Lower lobe of right lung (tissue), 2 donors: ENCODE measurements around the gene EFNB3. TPM values are rescaled to one million over a fixed set of nuclear protein-coding genes. Genes with fewer than 3 reads are reported as not detected.
A peak's percentile ranks its signal among the peaks of the same experiment; 100 is the strongest.

Source experiments
- ATAC-seq, 2 donors: fragments of 200-7000 bp; cut with Tn5 transposase; one replicate each; pipeline ENCODE4 v1.9.1; 2020 to 2022; ENCODE audit warnings: mild to moderate bottlenecking in 2 of 2, moderate library complexity in 2 of 2
- DNase-seq: peaks from one replicate; pipeline ENCODE4 v3.0.0-alpha.2; 2020
- H3K27ac ChIP-seq: fragments of 200-600 bp; one replicate; pipeline ENCODE4 v1.8.0; 2022
- H3K27me3 ChIP-seq: fragments of 200-600 bp; one replicate; pipeline ENCODE4 v1.8.0; 2022; ENCODE audit warnings: low read depth
- H3K36me3 ChIP-seq: fragments of 200-600 bp; one replicate; pipeline ENCODE4 v1.8.0; 2022; ENCODE audit warnings: mild to moderate bottlenecking
- H3K4me1 ChIP-seq: fragments of 200-600 bp; one replicate; pipeline ENCODE4 v1.8.0; 2022
- H3K4me3 ChIP-seq: fragments of 200-600 bp; one replicate; pipeline ENCODE4 v1.8.0; 2022; ENCODE audit warnings: mild to moderate bottlenecking
- H3K9me3 ChIP-seq: fragments of 200-600 bp; one replicate; pipeline ENCODE4 v1.8.0; 2022
- CTCF ChIP-seq: fragments of 200-600 bp; IDR thresholded peaks from one replicate; pipeline ENCODE4 v1.8.0; 2022; ENCODE audit warnings: antibody characterized with exemption, mild to moderate bottlenecking
- intact Hi-C: fragments of 100-400 bp; cut with DNase I; formaldehyde crosslinking; loops from one replicate; pipeline ENCODE4 v1.11.0; 2022
- total RNA-seq: library from RNA; stranded (reverse); fragmentation: NEBNext Ultra II Directional; extraction: Animal tissue kit (Norgen Biotek cat#: 25700); gene quantifications from one replicate; pipeline ENCODE4 v1.2.1, GENCODE V29; 2021
- donor health status: DM: no; HTN: yes; CAD: no; lungs with severe emphysema.

EFNB3 gene
- total RNA-seq, 1 donor from 2014 or later: 1.6 TPM

DNA sequence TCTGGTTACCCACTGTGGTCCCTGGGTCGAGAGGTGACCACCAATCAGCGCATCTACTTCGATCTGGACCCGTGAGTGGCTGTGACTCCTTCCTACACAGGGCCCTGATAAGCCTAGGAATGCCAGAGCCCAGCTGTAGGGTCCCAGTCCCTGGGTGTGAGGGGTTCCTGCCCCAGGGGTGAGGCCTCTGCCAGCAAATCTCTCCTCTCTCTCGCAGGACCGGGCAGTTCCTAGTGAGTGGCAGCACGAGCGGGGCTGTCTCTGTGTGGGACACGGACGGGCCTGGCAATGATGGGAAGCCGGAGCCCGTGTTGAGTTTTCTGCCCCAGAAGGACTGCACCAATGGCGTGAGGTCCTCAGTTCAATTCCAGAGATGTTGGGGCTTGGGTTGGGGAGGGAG, 2.2 kb upstream of the EFNB3 start:
- no peak for DNase-seq
- no peak for ATAC-seq
- intact Hi-C loops: no loop called here

GRCh38 chr17:7703584-7704479, 1.2 kb upstream of the EFNB3 start:
- H3K27me3 ChIP-seq: peaks cover 53% of the 10 kb centered on the region
- no peak overlapping the region for H3K4me3 ChIP-seq
- intact Hi-C loops: no loop called here
- peak; percentile 52 to 61 for ATAC-seq
- peak; percentile 53 for DNase-seq
- peaks cover 12% of the 10 kb centered on the region for H3K4me1 ChIP-seq
- TF ChIP-seq CTCF: no peak
- H3K27ac ChIP-seq: no peak overlapping the region
- H3K9me3 ChIP-seq: no peaks in the 10 kb centered on the region
- peaks cover 21% of the 10 kb centered on the region for H3K36me3 ChIP-seq

More for the DNA sequence above, 2.2 kb upstream of the EFNB3 start:
- Histone ChIP-seq H3K27me3 (peaks cover 46% of the 10 kb centered on the region), H3K27ac (no peak overlapping the region), H3K4me3 (no peak overlapping the region), H3K9me3 (no peaks in the 10 kb centered on the region), H3K4me1 (peaks cover 12% of the 10 kb centered on the region), H3K36me3 (peaks cover 21% of the 10 kb centered on the region)
- no peak for TF ChIP-seq CTCF

- TF ChIP-seq CTCF: no peak
- DNase-seq: no peak
- H3K27ac ChIP-seq: no peak overlapping the region
- H3K27me3 ChIP-seq: peaks cover 61% of the 10 kb centered on the region
- peak in 1 of 2 donors; percentile 4 for ATAC-seq
- peak overlapping the region; percentile 39 for H3K4me3 ChIP-seq
- peaks cover 12% of the 10 kb centered on the region for H3K4me1 ChIP-seq
- intact Hi-C loops: no loop called here
- H3K36me3 ChIP-seq: peaks cover 20% of the 10 kb centered on the region
- H3K9me3 ChIP-seq: no peaks in the 10 kb centered on the region
Observed at GRCh38 chr17:7705269-7706255, 560 bp downstream of the EFNB3 start.

DNA sequence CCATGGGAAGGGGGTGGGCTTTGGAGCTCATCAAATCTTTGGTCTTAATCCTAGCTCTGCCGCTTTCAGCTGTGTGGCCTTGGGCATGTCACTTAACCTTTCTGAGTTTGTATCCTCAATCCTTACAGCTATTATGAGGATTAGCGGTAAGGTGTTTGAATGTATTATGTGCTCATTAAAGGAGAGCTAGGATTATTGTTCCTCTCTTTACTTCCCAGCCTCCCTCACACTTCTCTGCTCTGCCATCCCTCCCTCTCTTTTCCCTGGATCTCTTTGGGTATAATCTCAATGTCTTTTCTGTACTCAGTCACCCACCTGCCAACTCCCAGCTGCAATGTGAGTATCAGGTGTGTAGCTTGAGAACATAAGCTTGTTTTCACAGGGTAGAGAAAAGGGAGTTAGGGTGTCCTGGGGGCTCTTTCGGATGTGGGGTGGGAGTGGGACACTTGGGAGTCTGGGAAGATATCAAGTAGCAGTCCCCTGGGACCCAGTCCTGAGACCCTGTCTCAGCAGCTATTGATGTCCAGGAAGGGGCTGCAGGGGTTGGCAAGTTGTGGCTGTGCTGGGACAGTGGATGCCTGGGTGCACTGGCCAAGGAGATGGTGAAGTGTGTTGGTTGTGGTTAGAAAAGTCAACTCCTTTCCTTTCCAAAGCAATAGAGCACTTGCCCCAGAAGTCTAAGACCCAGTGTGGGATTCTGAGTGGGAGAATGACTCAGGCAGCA, 1.8 kb downstream of the EFNB3 start:
- ATAC-seq: no peak
- peaks cover 12% of the 10 kb centered on the region for H3K4me1 ChIP-seq
- no peak for DNase-seq
- intact Hi-C loops: no loop called here
- no peak for TF ChIP-seq CTCF
- no peak overlapping the region for H3K27ac ChIP-seq
- H3K27me3 ChIP-seq: peaks cover 69% of the 10 kb centered on the region
- no peak overlapping the region for H3K4me3 ChIP-seq
- peaks cover 9% of the 10 kb centered on the region for H3K36me3 ChIP-seq
- no peaks in the 10 kb centered on the region for H3K9me3 ChIP-seq

- DNase-seq: no peak
Observed at GRCh38 chr17:7707446-7707845, 2.4 kb downstream of the EFNB3 start.

More at GRCh38 chr17:7707446-7707845, 2.4 kb downstream of the EFNB3 start:
- Histone ChIP-seq H3K4me3 (no peak overlapping the region), H3K9me3 (no peaks in the 10 kb centered on the region), H3K27me3 (peaks cover 76% of the 10 kb centered on the region), H3K36me3 (peaks cover 6% of the 10 kb centered on the region), H3K4me1 (peaks cover 12% of the 10 kb centered on the region), H3K27ac (no peak overlapping the region)
- no peak for ATAC-seq
- intact Hi-C loops: no loop called here
- TF ChIP-seq CTCF: no peak
